ENCODE measurements around the gene TTC23L. TPM values are rescaled to one million over a fixed set of nuclear protein-coding genes. Genes with fewer than 3 reads are reported as not detected.

Gene TTC23L
- polyA plus RNA-seq, 2 of the 4 experiments (the other 2 are of a cell fraction): 0.17 to 0.59 TPM

DNA sequence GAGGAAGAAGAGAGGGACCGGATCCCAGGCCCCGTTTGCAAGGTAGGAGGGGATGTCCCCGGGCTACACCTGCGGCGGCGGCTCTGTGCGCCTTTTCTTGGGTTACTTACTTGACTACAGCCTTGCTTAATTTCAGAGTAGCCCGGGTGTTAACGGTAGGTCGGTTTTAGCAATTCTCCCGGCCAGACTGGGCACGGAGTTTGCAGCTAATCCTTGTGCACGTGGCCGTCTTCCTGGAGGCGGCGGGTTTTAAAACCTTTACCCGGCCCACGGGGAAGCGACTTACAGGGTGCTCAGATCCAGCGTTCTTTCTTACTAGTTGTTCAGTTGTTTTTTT lies 76.9 kb downstream of the TTC23L start:
- WGBS (ENCODE audit: missing lambda C conversion rate): under 1% methylated on average over 20 of the region's 20 CpGs
- CTCF ChIA-PET: interaction anchor here (0.5 to 3.8 kb wide), 13 partner anchors 10 to 441 kb away, joined by 3 to 21 read pairs (median 5); partner anchors contain the start of gene DNAJC21
- TF ChIP-seq NPAS2 (CRISPR knock-in tag; IDR thresholded peaks at IDR 0.05; ENCODE audit: borderline replicate concordance) (no peak), CBX8 (IDR thresholded peaks at IDR 0.05) (no peak), RNF2 (IDR thresholded peaks at IDR 0.05; ENCODE audit: borderline replicate concordance, low read depth) (no peak), NR3C1 (IDR thresholded peaks at IDR 0.05) (no peak), MYC (IDR thresholded peaks at IDR 0.05; ENCODE audit: borderline replicate concordance, low read length) (peak; percentile 55), HDAC2 (IDR thresholded peaks at IDR 0.05) (peak; percentile 81; the same call in 1 of the 2 replicates), POLR2A (IDR thresholded peaks at IDR 0.05; ENCODE audit: low read length) (no peak), SREBF2 (IDR thresholded peaks at IDR 0.05) (no peak), RARB (CRISPR knock-in tag; IDR thresholded peaks at IDR 0.05) (no peak), POLR2AphosphoS2 (conservative IDR thresholded peaks at IDR 0.05; ENCODE audit: low read length) (no peak), RFX5 (IDR thresholded peaks at IDR 0.05) (no peak), RAD21 (conservative IDR thresholded peaks at IDR 0.05 in 1 of 2, IDR thresholded peaks at IDR 0.05 in 1 of 2) (no peak), EHF (CRISPR knock-in tag; IDR thresholded peaks at IDR 0.05) (no peak), KDM5A (IDR thresholded peaks at IDR 0.05) (peak; percentile 79), HOXA7 (CRISPR knock-in tag; IDR thresholded peaks at IDR 0.05) (no peak), CBX2 (IDR thresholded peaks at IDR 0.05; ENCODE audit: borderline replicate concordance, low read depth) (no peak)
- TF ChIP-seq, protein P1, sequence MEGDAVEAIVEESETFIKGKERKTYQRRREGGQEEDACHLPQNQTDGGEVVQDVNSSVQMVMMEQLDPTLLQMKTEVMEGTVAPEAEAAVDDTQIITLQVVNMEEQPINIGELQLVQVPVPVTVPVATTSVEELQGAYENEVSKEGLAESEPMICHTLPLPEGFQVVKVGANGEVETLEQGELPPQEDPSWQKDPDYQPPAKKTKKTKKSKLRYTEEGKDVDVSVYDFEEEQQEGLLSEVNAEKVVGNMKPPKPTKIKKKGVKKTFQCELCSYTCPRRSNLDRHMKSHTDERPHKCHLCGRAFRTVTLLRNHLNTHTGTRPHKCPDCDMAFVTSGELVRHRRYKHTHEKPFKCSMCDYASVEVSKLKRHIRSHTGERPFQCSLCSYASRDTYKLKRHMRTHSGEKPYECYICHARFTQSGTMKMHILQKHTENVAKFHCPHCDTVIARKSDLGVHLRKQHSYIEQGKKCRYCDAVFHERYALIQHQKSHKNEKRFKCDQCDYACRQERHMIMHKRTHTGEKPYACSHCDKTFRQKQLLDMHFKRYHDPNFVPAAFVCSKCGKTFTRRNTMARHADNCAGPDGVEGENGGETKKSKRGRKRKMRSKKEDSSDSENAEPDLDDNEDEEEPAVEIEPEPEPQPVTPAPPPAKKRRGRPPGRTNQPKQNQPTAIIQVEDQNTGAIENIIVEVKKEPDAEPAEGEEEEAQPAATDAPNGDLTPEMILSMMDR (IDR thresholded peaks at IDR 0.05): no peak
- TF ChIP-seq, protein P2, sequence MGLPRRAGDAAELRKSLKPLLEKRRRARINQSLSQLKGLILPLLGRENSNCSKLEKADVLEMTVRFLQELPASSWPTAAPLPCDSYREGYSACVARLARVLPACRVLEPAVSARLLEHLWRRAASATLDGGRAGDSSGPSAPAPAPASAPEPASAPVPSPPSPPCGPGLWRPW (IDR thresholded peaks at IDR 0.05): no peak
- TF ChIP-seq, protein P3, sequence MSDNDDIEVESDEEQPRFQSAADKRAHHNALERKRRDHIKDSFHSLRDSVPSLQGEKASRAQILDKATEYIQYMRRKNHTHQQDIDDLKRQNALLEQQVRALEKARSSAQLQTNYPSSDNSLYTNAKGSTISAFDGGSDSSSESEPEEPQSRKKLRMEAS (IDR thresholded peaks at IDR 0.05): 0 out of 2 replicates have a peak, but pooled peaks have one; percentile 11
- TF ChIP-seq, protein P4, sequence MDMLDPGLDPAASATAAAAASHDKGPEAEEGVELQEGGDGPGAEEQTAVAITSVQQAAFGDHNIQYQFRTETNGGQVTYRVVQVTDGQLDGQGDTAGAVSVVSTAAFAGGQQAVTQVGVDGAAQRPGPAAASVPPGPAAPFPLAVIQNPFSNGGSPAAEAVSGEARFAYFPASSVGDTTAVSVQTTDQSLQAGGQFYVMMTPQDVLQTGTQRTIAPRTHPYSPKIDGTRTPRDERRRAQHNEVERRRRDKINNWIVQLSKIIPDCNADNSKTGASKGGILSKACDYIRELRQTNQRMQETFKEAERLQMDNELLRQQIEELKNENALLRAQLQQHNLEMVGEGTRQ (IDR thresholded peaks at IDR 0.05): no peak
- FAIRE-seq (no peak), ATAC-seq (peak; percentile 29 to 46; a peak in 5 of 6 replicates), DNase-seq (ENCODE audit: low read depth in 1 of 2, low spot score in 1 of 2) (peak in 1 of 2 experiments; percentile 13)
- Histone ChIP-seq H3K27ac (peak overlapping the region; percentile 96 to 98), H3K9me3 (no peaks in the 10 kb centered on the region), H3K4me1 (peaks cover 38% of the 10 kb centered on the region), H3K4me2 (peak overlapping the region; percentile 97), H3K4me3 (peak overlapping the region; percentile 96)
- POLR2A ChIA-PET: interaction anchor here (0.6 to 2.2 kb wide), 13 partner anchors 8 to 908 kb away, joined by 3 to 41 read pairs (median 4); partner anchors contain the start of genes AMACR, DNAJC21 and TTC23L

DNA sequence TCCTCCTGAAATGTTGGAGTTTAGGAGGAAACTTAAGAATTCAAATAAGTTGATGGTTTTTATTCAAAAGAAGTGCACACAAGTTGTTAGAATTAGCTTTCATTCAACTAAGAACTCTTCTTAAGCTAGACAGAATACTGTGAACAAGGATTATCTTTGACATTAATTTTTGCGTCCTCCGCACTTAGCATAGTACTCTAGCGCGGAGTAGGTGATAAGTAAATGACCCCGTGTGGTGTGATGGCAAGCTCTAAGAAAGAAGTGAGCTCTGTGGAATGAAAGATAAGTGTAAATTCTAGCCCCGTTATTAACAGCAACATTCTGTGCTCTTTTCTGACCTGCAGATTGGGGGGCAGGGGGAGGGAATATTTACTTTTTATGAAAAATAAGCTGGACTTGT lies 77.6 kb downstream of the TTC23L start:
- CTCF ChIA-PET: interaction anchor here (1.1 to 3.8 kb wide), 8 partner anchors 10 to 442 kb away, joined by 4 to 21 read pairs (median 9); partner anchors contain the start of gene DNAJC21
- POLR2A ChIA-PET: interaction anchor here (1.1 to 2.2 kb wide), 4 partner anchors 13 to 909 kb away, joined by 4 to 7 read pairs (median 6); partner anchors contain the start of genes AMACR and DNAJC21
- Histone ChIP-seq H3K27ac (peak overlapping the region; percentile 96 to 98), H3K9me3 (no peaks in the 10 kb centered on the region), H3K4me2 (peak overlapping the region; percentile 97), H3K4me3 (peak overlapping the region; percentile 96), H3K4me1 (peaks cover 38% of the 10 kb centered on the region)
- no peak for FAIRE-seq
- no peak for DNase-seq (ENCODE audit: low read depth in 1 of 2, low spot score in 1 of 2)
- 22% methylated on average over 6 of the region's 6 CpGs for WGBS (ENCODE audit: missing lambda C conversion rate)
- ATAC-seq: no peak
- TF ChIP-seq NR3C1 (IDR thresholded peaks at IDR 0.05): no peak
- no peak for TF ChIP-seq CBX2 (IDR thresholded peaks at IDR 0.05; ENCODE audit: borderline replicate concordance, low read depth)
- TF ChIP-seq, protein P2 (IDR thresholded peaks at IDR 0.05): no peak
- no peak for TF ChIP-seq FOSB (CRISPR knock-in tag; IDR thresholded peaks at IDR 0.05)
- TF ChIP-seq JUN (IDR thresholded peaks at IDR 0.05): no peak
- no peak for TF ChIP-seq PHF8 (IDR thresholded peaks at IDR 0.05; ENCODE audit: borderline replicate concordance, low read depth)
- no peak for TF ChIP-seq SMC3 (IDR thresholded peaks at IDR 0.05)
- no peak for TF ChIP-seq ZC3H11A (IDR thresholded peaks at IDR 0.05)
- TF ChIP-seq BCL3 (IDR thresholded peaks at IDR 0.05): no peak
- TF ChIP-seq ZNF302 (CRISPR knock-in tag; IDR thresholded peaks at IDR 0.05): no peak
- no peak for TF ChIP-seq HEYL (CRISPR knock-in tag; IDR thresholded peaks at IDR 0.05)
- TF ChIP-seq SREBF2 (IDR thresholded peaks at IDR 0.05): no peak
- TF ChIP-seq, protein P5, sequence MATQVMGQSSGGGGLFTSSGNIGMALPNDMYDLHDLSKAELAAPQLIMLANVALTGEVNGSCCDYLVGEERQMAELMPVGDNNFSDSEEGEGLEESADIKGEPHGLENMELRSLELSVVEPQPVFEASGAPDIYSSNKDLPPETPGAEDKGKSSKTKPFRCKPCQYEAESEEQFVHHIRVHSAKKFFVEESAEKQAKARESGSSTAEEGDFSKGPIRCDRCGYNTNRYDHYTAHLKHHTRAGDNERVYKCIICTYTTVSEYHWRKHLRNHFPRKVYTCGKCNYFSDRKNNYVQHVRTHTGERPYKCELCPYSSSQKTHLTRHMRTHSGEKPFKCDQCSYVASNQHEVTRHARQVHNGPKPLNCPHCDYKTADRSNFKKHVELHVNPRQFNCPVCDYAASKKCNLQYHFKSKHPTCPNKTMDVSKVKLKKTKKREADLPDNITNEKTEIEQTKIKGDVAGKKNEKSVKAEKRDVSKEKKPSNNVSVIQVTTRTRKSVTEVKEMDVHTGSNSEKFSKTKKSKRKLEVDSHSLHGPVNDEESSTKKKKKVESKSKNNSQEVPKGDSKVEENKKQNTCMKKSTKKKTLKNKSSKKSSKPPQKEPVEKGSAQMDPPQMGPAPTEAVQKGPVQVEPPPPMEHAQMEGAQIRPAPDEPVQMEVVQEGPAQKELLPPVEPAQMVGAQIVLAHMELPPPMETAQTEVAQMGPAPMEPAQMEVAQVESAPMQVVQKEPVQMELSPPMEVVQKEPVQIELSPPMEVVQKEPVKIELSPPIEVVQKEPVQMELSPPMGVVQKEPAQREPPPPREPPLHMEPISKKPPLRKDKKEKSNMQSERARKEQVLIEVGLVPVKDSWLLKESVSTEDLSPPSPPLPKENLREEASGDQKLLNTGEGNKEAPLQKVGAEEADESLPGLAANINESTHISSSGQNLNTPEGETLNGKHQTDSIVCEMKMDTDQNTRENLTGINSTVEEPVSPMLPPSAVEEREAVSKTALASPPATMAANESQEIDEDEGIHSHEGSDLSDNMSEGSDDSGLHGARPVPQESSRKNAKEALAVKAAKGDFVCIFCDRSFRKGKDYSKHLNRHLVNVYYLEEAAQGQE (IDR thresholded peaks at IDR 0.05): no peak
- no peak for TF ChIP-seq HOXB13 (CRISPR knock-in tag; IDR thresholded peaks at IDR 0.05; ENCODE audit: low read depth)
- TF ChIP-seq BHLHE40 (IDR thresholded peaks at IDR 0.05; ENCODE audit: low read depth, low read length): no peak
